AG04449 (cell line): ENCODE results near the gene CDK6.

ENCODE experiments used
- CTCF ChIA-PET: fragments of 350-600 bp; formaldehyde crosslinking; extraction: SDS; loops from one replicate; lab custom pipeline; 2021; ENCODE audit warnings: antibody characterized with exemption; lab: Yijun Ruan, JAX
- POLR2A ChIA-PET: fragments of 400-600, 350-600 bp; formaldehyde crosslinking; extraction: SDS; loops from one replicate; lab custom pipeline; 2020; ENCODE audit warnings: antibody characterized with exemption, inconsistent platforms; lab: Yijun Ruan, JAX
- DNase-seq: peaks from one replicate; pipeline ENCODE4 v3.0.0-alpha.2; 2010; ENCODE audit warnings: low read depth, low spot score
- H3K4me3 ChIP-seq: 2 replicates; pipeline ENCODE4 v1.5.1; 2011; ENCODE audit warnings: low read depth, mild to moderate bottlenecking, control low read depth, low read length
- TF ChIP-seq, protein P1 (sequence below): IDR thresholded peaks from one replicate; pipeline ENCODE4 v1.5.1; 2011; ENCODE audit warnings: mild to moderate bottlenecking, moderate library complexity, low read length, control low read depth, inconsistent platforms; ENCODE audit not compliant: insufficient read depth; ENCODE audit errors: missing control alignments

The CDK6 gene

GRCh38 chr7:92647652-92648051 lies 188.7 kb downstream of the CDK6 start:
- CTCF ChIA-PET = no interaction called here
- TF ChIP-seq, protein P1, sequence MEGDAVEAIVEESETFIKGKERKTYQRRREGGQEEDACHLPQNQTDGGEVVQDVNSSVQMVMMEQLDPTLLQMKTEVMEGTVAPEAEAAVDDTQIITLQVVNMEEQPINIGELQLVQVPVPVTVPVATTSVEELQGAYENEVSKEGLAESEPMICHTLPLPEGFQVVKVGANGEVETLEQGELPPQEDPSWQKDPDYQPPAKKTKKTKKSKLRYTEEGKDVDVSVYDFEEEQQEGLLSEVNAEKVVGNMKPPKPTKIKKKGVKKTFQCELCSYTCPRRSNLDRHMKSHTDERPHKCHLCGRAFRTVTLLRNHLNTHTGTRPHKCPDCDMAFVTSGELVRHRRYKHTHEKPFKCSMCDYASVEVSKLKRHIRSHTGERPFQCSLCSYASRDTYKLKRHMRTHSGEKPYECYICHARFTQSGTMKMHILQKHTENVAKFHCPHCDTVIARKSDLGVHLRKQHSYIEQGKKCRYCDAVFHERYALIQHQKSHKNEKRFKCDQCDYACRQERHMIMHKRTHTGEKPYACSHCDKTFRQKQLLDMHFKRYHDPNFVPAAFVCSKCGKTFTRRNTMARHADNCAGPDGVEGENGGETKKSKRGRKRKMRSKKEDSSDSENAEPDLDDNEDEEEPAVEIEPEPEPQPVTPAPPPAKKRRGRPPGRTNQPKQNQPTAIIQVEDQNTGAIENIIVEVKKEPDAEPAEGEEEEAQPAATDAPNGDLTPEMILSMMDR = no peak
- no peak for DNase-seq
- H3K4me3 ChIP-seq = no peak overlapping the region
- POLR2A ChIA-PET = no interaction called here

DNA sequence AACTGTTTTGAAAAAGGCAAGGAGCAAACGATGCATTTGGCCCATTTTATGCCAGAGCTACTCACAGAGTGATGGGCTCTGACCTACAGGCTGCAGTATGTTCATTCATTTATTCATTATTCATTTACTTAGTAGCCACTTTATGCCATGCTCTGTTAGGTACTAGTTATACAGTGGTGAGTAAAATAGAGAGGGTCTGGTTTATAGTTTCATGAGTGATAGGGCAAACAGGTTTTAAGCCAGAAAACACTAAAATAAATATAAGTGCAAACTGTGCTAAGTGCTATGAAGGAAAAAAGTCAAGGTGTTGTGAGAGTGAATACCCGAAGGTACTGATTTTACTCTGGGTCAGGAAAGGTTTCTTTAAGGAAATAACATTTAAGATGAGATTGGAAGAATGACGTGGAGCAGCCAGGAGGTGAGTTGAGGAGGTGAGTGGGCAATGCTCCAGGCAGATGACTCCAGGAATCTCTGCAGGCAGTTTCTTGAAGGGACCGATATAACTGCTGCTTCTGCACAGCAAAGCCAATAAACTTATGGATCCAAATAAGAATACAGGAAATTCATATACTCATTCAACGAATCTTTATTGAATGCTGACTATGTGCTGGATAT lies 189.3 kb downstream of the CDK6 start:
- H3K4me3 ChIP-seq = no peak overlapping the region
- ChIA-PET CTCF (no interaction called here), POLR2A (no interaction called here)
- TF ChIP-seq, protein P1 = no peak
- no peak for DNase-seq

DNA sequence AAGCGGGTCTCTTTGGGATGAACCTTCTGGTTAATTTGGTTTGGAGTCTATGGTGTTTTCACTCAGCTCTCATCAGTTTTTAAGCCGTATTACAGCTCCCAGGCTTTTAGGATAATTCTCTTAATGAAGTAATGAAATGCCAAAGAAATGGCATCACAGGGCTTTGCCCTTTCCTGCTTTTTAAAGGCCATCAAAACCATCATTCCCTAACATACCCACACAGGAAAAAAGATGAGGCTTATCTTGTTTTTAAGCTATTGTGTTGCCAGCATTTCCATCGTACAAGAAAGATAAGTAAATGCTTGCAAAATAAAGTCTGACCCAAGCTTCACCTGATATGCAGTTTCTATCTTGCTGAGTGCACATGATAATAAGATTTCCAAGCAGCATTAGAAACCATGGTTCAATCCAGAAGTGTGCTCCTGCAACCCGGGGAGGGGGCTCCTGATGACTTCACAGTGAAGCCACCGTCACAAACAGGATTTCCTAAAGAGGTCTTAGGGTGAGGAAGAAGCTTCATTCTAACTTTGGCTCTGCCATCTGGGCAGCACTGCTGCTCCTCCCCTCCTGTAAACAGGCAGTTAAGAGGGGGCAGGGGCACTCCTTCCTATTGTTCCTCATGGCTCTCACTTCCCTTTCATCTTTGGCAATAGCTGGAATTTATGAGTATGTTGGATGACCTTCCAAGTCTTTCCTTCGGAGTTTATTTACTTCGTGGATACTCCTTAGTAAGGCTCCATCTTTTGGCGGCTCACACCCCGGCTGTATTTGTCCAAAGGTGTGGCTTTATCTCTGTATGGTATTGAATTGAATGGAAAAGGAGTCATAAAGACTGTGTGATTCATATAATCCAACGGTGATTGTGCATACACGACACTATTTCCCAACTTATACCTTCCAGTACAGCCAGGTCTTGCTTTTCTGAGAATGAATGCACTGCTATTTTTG lies 191.0 kb downstream of the CDK6 start:
- DNase-seq = no peak
- TF ChIP-seq, protein P1 = no peak
- no peak overlapping the region for H3K4me3 ChIP-seq
- ChIA-PET CTCF (interaction anchor here (0.9 to 1.6 kb wide), 2 partner anchors 10 to 11 kb away, joined by 3 to 4 read pairs; no protein-coding TSS in a partner anchor), POLR2A (no interaction called here)

GRCh38 chr7:92644406-92645113 lies 191.8 kb downstream of the CDK6 start:
- TF ChIP-seq, protein P1 = no peak
- ChIA-PET CTCF (interaction anchor here (0.9 to 1.6 kb wide), 2 partner anchors 10 to 12 kb away, joined by 3 to 4 read pairs; no protein-coding TSS in a partner anchor), POLR2A (no interaction called here)

GRCh38 chr7:92643821-92644220 lies 192.6 kb downstream of the CDK6 start:
- ChIA-PET POLR2A (no interaction called here), CTCF (interaction anchor here (0.7 kb wide), 1 partner anchor 906 kb away, joined by 3 read pairs; no protein-coding TSS in a partner anchor)
- no peak for DNase-seq
- TF ChIP-seq, protein P1 = no peak
- no peak overlapping the region for H3K4me3 ChIP-seq

More at GRCh38 chr7:92644406-92645113, 191.8 kb downstream of the CDK6 start:
- no peak overlapping the region for H3K4me3 ChIP-seq
- DNase-seq = no peak
